HG03342 (cell line): ENCODE results near the gene L1CAM.
A peak's percentile ranks its signal among the peaks of the same experiment; 100 is the strongest.

Experiments
- ATAC-seq: cut with Tn5 transposase; IDR thresholded peaks from one replicate; pipeline ENCODE4 v1.9.1; 2021; ENCODE audit warnings: mild to moderate bottlenecking, moderate library complexity; ENCODE audit not compliant: unreplicated experiment

The L1CAM gene, protein sequence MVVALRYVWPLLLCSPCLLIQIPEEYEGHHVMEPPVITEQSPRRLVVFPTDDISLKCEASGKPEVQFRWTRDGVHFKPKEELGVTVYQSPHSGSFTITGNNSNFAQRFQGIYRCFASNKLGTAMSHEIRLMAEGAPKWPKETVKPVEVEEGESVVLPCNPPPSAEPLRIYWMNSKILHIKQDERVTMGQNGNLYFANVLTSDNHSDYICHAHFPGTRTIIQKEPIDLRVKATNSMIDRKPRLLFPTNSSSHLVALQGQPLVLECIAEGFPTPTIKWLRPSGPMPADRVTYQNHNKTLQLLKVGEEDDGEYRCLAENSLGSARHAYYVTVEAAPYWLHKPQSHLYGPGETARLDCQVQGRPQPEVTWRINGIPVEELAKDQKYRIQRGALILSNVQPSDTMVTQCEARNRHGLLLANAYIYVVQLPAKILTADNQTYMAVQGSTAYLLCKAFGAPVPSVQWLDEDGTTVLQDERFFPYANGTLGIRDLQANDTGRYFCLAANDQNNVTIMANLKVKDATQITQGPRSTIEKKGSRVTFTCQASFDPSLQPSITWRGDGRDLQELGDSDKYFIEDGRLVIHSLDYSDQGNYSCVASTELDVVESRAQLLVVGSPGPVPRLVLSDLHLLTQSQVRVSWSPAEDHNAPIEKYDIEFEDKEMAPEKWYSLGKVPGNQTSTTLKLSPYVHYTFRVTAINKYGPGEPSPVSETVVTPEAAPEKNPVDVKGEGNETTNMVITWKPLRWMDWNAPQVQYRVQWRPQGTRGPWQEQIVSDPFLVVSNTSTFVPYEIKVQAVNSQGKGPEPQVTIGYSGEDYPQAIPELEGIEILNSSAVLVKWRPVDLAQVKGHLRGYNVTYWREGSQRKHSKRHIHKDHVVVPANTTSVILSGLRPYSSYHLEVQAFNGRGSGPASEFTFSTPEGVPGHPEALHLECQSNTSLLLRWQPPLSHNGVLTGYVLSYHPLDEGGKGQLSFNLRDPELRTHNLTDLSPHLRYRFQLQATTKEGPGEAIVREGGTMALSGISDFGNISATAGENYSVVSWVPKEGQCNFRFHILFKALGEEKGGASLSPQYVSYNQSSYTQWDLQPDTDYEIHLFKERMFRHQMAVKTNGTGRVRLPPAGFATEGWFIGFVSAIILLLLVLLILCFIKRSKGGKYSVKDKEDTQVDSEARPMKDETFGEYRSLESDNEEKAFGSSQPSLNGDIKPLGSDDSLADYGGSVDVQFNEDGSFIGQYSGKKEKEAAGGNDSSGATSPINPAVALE

GRCh38 chrX:153885968-153886903 lies at the start of gene L1CAM:
Gene L1CAM (minus strand): TSS chrX:153886173. CDS start chrX:153875836, 10,337 bp downstream.
- ATAC-seq = no peak

DNA sequence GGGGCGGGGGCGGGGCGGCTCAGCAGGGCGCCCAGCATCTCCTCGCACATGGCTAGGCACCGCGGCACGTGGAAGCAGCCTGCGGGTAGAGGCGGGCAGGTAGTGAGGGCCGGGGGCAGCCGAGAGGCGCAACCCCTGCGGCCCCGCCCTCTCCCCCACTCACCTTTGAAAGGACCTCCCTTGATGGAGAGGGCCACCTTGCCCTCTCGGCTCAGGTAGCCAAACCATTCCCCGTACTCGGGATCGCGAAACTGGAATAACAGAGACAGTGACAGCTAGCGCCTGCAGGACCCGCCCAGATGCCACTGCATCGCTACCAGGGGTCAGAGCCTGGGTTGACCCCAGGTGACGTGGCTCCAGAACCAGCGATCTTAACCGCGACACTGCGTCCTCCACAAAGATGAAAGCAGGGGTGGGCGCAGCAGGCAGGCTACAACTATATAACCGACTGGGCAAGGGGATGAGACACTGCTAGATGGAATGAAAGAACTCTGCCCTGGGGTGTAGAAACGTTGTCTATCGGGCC lies 49.4 kb upstream of the L1CAM start:
- peak; percentile 1 for ATAC-seq

DNA sequence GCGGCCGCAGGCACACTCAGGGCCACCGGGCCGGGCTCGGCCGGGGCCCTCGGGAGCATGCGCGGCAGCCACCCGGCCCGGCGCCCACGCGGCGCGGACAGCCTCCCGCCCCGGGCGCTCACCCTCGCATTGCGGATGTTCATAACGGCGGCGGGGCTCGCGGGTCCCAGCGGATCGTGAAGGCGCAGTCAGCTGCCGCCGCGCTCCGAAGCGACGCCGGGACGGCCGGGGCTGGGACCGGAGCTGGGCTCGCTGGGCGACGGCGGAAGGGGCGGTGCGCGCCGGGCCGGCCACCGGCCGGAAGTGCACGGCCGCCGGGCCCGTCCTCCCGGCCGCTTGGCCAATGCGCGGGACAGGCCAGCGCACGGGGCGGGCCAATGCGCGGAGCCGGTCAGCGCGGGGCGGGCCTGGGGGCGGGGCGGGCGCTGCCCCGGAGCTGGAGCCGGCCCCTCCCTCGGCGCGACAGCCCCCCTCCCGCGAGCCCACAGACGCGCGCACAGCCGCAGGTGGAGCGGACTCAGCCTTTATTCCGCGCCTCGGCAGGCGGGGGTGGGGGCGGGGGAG lies 48.9 kb upstream of the L1CAM start, which contains the start of gene NAA10:
NAA10 (minus strand) TSS at position 276 of the 564 bp plus-strand sequence; CDS start at position 143, 133 bp downstream.
- peak; percentile 89 for ATAC-seq

DNA sequence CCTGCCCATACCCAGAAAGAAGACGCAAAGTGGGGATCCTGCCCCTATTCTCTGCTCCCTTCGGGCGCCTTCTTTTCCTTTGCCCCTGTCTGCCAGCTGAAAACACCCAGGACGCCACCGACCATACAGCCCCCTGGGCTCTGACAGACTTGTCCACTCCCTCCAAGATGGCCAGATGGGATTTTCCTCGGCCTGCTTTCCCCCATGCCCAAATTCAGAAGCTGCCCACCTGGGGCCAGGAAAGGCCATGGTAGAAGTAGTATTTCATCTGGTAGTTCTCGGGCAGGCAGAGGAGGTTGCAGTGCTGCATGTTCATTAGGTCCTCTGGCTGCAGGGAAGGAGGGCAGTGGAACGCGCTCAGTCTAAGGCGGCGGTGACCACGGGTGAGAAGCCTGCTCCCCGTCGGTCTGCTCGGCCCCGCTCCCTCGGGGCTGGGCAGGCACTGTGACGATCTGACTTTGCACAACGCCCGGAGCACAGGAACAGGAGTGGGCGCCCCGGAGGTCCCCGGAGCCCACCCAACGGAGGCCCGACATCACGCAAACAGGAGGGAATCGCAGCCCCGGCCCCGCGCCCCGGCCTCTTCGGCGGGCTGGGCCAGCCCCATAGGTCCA lies 48.3 kb upstream of the L1CAM start:
- ATAC-seq = peak; percentile 25

GRCh38 chrX:153933748-153934147 lies 47.8 kb upstream of the L1CAM start:
- ATAC-seq = no peak

DNA sequence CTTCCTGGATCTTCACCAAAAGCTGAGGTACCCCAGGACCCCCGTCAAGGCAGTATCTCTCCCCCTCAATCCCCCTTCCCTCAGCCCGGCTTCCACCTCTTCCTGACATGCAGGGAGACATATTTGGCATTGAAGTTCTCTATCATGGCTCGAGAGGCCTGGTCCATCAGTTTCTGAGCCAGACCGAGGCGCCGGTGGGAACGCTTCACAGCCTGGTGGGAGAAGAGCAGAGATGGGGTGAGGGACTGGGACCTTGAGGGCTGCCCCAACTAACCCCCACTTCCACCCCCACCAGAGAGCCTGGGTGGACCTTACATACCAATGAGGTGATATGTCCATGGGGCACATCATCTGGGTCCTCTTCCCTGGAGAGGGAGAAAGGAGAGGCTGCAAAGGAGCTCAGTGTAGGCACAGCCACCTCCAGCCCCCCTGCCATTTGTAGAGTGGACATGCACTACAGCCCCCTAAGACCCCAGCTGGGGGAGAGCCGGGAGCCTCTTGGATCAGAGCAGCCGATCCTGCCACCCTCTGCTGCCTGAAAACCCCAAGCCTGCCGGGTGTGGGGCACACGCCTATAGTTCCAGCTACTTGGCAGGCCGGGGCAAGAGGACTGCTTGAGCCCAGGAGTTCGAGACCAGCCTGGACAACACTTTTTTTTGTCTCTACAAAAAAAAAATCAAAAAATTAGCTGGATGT lies 46.4 kb upstream of the L1CAM start:
- ATAC-seq = no peak

DNA sequence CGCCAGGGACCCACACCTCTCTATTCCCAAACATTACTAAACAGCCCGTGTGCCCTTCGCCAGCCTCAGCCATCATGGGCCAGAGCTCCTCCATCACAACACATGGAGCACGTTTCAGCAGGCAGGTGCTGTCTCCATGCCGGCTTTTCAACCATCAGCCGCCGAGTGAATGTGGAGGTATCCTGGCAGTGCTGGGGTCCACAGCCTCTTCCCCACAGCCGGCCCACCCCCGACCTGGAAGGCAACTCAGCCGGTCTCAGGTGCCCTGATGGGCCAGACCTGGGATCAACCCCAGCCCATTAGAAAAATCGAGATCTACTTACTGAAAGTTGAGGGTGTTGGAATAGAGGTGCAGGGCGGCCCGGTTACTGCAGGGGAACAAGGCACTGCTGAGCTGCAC lies 45.8 kb upstream of the L1CAM start:
- ATAC-seq = no peak

DNA sequence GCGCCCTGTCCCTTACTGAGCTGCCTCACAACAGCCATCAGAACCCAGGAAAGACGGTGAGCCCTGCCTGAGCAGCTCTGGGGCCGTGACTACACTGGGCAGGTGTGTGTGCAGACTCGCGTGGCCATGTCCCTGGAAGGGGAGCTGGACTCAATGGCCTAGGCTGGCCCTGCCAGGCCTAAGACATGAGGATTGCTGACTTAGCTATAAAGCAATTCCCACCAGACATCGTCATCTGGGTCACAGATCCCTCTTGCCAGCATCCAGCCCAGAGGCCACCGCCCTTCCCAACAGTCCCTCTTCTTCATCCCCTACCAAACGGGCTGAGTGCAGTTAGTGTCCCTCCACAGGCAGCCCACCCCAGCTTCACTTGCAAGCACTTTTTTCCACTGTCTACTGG lies 45.2 kb upstream of the L1CAM start:
- ATAC-seq = no peak

- no peak for ATAC-seq
Observed at GRCh38 chrX:153930011-153930910, 44.3 kb upstream of the L1CAM start.

GRCh38 chrX:153929576-153929975 lies 43.6 kb upstream of the L1CAM start:
- no peak for ATAC-seq

GRCh38 chrX:153928846-153929245 lies 42.9 kb upstream of the L1CAM start:
- no peak for ATAC-seq

DNA sequence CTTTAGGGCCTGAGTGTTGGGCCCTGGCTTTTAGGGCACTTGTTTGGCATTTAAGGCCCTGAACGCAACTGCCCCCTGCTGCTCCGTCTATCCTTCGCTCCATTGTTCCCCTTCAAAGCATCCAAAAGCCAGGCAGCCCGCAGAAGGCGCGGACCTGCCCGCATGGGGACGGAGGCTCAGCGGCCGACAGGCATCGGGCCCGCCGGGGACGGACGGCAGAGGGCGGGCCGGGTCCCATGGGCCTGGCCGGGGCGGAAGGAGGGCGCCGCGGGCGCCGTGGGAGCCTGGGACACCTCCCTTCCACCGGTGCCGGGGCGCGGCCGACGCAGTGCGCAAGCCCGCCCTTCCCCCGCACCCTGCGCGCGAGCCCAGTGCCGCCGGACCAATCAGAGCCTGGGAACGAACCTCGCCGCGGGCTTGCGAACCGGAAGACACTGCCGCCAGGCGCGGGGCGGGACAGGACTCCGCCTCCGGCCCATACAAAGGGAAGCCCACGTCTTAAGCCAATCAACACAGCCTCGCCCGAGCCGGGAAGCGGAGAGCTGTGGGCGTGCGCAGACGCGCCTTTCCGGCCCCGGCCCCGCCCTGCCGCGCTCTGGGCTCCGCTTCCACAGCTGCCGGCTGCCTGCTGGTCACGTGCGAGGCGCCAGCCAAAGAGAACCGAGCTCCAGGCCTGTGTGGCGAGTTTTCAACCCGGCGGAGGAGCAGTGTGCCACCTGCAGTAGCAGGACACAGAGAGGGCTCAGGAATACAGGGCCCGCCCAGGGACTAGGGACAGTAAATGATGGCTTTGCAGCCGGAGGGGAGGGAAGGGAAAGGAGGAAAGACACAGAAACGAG lies 42.2 kb upstream of the L1CAM start:
- ATAC-seq = peak; percentile 60

DNA sequence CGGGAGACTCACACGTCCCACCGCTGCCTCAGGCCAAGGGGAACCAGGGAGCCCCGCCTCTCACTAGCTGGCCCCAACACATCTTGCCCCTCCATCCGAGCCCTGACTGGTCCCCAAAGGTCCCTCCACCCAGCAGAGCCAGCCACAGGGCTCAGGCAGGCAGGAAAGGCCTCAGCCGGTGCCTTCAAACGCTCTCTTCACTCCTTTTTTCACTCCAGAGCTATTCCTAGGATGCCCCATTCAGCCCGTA lies 41.6 kb upstream of the L1CAM start:
- ATAC-seq = no peak

DNA sequence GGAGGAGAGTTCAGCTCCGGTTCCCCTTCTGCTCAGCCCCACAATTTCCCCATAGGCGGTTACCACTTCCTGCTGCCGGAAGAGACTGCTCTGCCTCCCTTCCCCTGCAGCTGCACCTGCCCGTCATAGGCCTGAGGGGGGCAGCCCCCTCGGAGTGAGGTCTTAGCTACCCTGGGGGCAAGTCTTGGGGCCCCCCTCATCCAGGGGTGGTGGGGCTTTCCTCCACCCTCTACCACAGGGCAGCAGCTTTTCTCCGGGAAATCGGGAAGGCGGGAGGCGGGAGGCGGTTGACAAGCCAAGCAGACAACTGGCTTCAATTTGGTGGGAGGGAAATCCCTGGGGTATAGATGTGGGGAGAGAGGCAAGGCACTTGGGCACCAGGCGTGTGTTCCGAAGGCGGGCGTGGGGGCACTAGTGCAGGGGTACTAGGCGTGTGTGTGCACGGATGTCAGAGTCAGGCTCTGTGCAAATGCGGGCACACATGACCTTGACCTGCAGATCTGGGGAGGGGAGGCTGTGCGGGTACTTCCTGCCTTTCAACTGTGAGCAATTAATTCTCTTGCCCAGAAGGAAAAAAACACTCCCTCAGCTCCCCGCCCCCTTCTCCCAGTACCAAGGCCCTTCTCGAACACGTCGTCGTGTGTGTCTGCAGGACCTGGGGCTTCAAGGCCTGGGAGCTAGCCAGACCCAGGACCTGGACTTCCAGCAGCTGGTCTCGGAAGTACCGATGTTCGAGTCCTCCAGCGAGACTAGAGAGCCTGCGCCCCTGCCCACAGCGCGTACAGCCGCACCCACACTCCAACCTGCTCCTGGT lies 41.1 kb upstream of the L1CAM start:
- peak; percentile 67 for ATAC-seq

DNA sequence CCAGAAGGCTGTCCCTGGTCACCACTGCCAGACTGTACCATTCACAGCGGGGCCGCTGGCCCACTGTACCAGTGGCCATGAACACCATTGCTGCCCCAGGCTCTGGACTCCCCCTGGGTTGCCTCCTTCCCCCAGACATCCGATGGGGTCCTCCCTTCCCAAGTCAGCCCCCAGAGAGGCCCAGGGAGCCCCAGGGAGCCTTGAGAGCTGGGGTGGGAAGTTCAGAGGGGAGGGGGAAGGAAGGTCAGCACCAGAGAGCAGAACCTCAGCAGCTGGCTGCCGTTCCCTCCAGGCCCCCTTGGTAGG lies 40.5 kb upstream of the L1CAM start:
- ATAC-seq = peak; percentile 0
